Spleen (tissue), 11 donors: ENCODE measurements around the gene TMEM203. TPM values are rescaled to one million over a fixed set of nuclear protein-coding genes. Genes with fewer than 3 reads are reported as not detected.

ENCODE experiments used
- DNase-seq: peaks from one replicate; pipeline ENCODE4 v3.0.0-alpha.2; 2020
- H3K27ac ChIP-seq, 8 donors: fragments of 200-600 bp; sonication (generic) in 7 of 8; 1 replicate in 4 of 8; 2 replicates in 4 of 8; pipeline versions ENCODE4 v1.5.0 to v1.8.0; 2016 to 2021; ENCODE audit warnings: inconsistent platforms in 4 of 8, mild to moderate bottlenecking in 4 of 8, moderate library complexity in 1 of 8
- H3K27me3 ChIP-seq, 7 donors: fragments of 200-600 bp; sonication (generic) in 6 of 7; replicated peaks in 1 of 7; 1 replicate in 4 of 7; 2 replicates in 3 of 7; pipeline versions ENCODE4 v1.5.0 to v1.8.0; 2016 to 2021; ENCODE audit warnings: inconsistent platforms in 3 of 7, mild to moderate bottlenecking in 1 of 7
- H3K36me3 ChIP-seq, 6 donors: fragments of 200-600 bp; sonication (generic) in 5 of 6; 1 replicate in 4 of 6; 2 replicates in 2 of 6; pipeline versions ENCODE4 v1.5.0 to v1.8.0; 2016 to 2021; ENCODE audit warnings: inconsistent platforms in 2 of 6
- H3K4me1 ChIP-seq, 6 donors: fragments of 200-600 bp; sonication (generic) in 5 of 6; 1 replicate in 3 of 6; 2 replicates in 3 of 6; pipeline versions ENCODE4 v1.5.0 to v1.8.0; 2016 to 2021; ENCODE audit warnings: inconsistent platforms in 3 of 6
- H3K4me3 ChIP-seq, 8 donors: fragments of 200-600 bp; sonication (generic) in 7 of 8; 1 replicate in 4 of 8; 2 replicates in 4 of 8; pipeline versions ENCODE4 v1.5.0 to v1.8.0; 2016 to 2021; ENCODE audit warnings: inconsistent platforms in 4 of 8, mild to moderate bottlenecking in 4 of 8, moderate library complexity in 2 of 8
- H3K9me3 ChIP-seq, 8 donors: fragments of 200-600 bp; sonication (generic) in 7 of 8; 1 replicate in 4 of 8; 2 replicates in 4 of 8; pipeline versions ENCODE4 v1.5.0 to v1.8.0; 2016 to 2021; ENCODE audit warnings: inconsistent platforms in 4 of 8
- POLR2A ChIP-seq, 3 donors: fragments of 450-650 bp; IDR thresholded peaks; one replicate each; pipeline ENCODE4 v1.5.1; 2017; ENCODE audit warnings: antibody characterized with exemption in 3 of 3, mild to moderate bottlenecking in 1 of 3
- POLR2AphosphoS5 ChIP-seq, 3 donors: sonication (generic); formaldehyde crosslinking; IDR thresholded peaks; one replicate each; pipeline ENCODE4 v1.5.1; 2017; ENCODE audit warnings: antibody characterized with exemption in 3 of 3
- WGBS, 5 donors: extraction: QIAGEN DNeasy Blood & Tissue Kit in 3 of 5; methylation state at CpG; one replicate each; pipeline versions ENCODE4 v1.1.5 to v1.1.7; 2013 to 2018; 5-methylcytosine and 5-hydroxymethylcytosine counted together
- intact Hi-C: fragments of 100-400 bp; cut with DNase I; formaldehyde crosslinking; loops from one replicate; pipeline ENCODE4 v1.15.0; 2023; ENCODE audit warnings: low total_unique reads
- polyA plus RNA-seq, 3 donors: library from polyadenylated mRNA; stranded (reverse); fragments of 200-250 nt; gene quantifications; one replicate each; pipeline ENCODE4 v1.2.1, GENCODE V29; 2013
- total RNA-seq, 7 donors: library from RNA; depleted of rRNA in 3 of 7; stranded (reverse); fragments of >200 nt in 3 of 7; fragmentation: NEBNext Ultra II Directional in 4 of 7; extraction: Animal tissue kit (Norgen Biotek cat#: 25700) in 4 of 7; gene quantifications; one replicate each; pipeline versions ENCODE4 v1.1.0 to v1.2.1, GENCODE V29; 2016 to 2021
- TF ChIP-seq, protein P1 (sequence below), 11 experiments: fragments of 200-600 bp in 7 of 11; fragments of 450-650 bp in 4 of 11; sonication (generic) in 4 of 11; IDR thresholded peaks in 8 of 11; conservative IDR thresholded peaks in 3 of 11; 1 replicate in 7 of 11; 2 replicates in 4 of 11; pipeline versions ENCODE4 v1.4.0 to v1.8.0; 2016 to 2021; ENCODE audit warnings: antibody characterized with exemption in 11 of 11, inconsistent platforms in 4 of 11, mild to moderate bottlenecking in 1 of 11
- donor health status: healthy with polysubstance abuse.
- donor health status: DM: no; HTN: no; CAD: no; lungs with moderate emphysema.
- donor health status: DM: no; HTN: no; CAD: no.
- donor health status: Bipolar disorder and iron deficiency.
- donor health status: healthy.
- donor health status: DM: no; HTN: no; CAD: no.
- donor health status: DM: yes; HTN: yes; CAD: no.

The TMEM203 gene
- total and polyA plus RNA-seq, 10 donors, result 28.4 to 50.1 (median 36.0) TPM

DNA sequence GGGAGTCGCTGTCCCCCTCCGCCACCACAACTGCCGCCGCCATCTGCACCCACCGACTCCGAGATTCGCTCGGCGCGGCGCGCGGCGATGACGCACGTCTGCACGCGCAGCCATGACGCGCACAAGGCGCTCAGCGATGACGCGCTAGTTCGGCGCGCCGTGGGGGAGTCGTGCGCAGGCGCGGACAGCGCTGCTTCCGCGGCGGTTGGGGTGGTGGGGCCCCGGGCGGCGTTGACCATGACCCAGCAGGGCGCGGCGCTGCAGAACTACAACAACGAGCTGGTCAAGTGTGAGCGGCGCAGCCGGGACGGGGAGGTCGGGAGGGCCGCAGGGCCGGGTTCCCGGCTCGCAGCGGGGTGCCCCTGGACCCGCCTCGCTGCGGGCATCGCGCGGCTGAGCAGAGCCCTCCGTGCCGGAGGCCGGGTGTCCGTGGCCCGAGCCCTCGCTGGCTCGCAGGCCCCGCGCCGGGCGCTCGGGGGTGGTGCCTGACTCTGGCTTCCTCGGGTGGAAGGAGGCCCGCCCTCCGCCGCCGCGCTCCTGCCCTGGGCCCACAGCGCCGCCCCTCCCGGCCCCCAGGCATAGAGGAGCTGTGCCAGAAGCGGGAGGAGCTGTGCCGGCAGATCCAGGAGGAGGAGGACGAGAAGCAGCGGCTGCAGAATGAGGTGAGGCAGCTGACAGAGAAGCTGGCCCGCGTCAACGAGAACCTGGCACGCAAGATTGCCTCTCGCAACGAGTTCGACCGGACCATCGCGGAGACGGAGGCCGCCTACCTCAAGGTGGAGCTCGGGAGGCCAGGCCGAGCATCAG, 16.8 kb downstream of the TMEM203 start, which contains the start of the genes ANAPC2 and SSNA1:
ANAPC2 (minus strand) TSS at position 71 of the 807 bp plus-strand sequence; CDS start at position 43, 28 bp downstream.
SSNA1 (plus strand) TSS at position 187 of the 807 bp plus-strand sequence; CDS start at position 238, 51 bp downstream.
- H3K27me3 ChIP-seq, result no peaks in the 10 kb centered on the region
- TF ChIP-seq, protein P1, sequence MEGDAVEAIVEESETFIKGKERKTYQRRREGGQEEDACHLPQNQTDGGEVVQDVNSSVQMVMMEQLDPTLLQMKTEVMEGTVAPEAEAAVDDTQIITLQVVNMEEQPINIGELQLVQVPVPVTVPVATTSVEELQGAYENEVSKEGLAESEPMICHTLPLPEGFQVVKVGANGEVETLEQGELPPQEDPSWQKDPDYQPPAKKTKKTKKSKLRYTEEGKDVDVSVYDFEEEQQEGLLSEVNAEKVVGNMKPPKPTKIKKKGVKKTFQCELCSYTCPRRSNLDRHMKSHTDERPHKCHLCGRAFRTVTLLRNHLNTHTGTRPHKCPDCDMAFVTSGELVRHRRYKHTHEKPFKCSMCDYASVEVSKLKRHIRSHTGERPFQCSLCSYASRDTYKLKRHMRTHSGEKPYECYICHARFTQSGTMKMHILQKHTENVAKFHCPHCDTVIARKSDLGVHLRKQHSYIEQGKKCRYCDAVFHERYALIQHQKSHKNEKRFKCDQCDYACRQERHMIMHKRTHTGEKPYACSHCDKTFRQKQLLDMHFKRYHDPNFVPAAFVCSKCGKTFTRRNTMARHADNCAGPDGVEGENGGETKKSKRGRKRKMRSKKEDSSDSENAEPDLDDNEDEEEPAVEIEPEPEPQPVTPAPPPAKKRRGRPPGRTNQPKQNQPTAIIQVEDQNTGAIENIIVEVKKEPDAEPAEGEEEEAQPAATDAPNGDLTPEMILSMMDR (IDR thresholded peaks at IDR 0.05 in 8 of 11, conservative IDR thresholded peaks at IDR 0.05 in 3 of 11), result peak in 7 of 11 experiments; percentile 10 to 31 (median 20)
- TF ChIP-seq POLR2A (IDR thresholded peaks at IDR 0.05), result peak; percentile 77 to 94 (median 81)
- peak; percentile 98 to 99 (median 99) for TF ChIP-seq POLR2AphosphoS5 (IDR thresholded peaks at IDR 0.05)
- 0 to 1% (median 0%) methylated on average over 27 to 98 of the region's 98 CpGs for whole genome bisulfite sequencing, 5 donors
- H3K4me3 ChIP-seq, result peak within 1 kb of the TSS; percentile 75 to 100 (median 96)
- H3K36me3 ChIP-seq, result peaks cover 0 to 69% (median 35%) of the 10 kb centered on the region in 6 donors
- H3K27ac ChIP-seq, result peak within 1 kb of the TSS; percentile 94 to 99 (median 98)
- intact Hi-C loops, result no loop called here
- peaks cover 29 to 66% (median 51%) of the 10 kb centered on the region in 6 donors for H3K4me1 ChIP-seq
- no peaks in the 10 kb centered on the region for H3K9me3 ChIP-seq
- peak; percentile 97 for DNase-seq

DNA sequence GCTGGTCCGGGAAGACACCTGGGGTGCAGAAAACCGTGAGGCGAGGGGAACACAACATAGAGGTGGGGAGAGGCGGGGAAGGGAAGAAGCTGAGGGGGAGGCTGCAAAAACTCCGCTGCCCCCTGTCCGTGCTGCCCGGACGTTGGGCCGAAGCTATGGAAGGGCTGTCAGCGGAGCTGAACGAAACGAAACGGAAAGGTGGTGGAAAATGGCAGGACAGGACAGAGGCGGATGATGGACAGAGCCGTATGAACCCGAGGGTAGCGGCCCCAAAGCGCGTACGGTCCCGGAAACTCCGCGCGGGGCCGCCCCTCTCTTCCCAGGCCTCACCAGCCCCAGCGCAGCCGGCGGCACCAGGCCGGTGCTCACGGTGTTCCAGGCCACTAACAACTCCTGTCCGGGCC, 17.4 kb downstream of the TMEM203 start:
- Histone ChIP-seq H3K4me1 (peaks cover 29 to 66% (median 51%) of the 10 kb centered on the region in 6 donors), H3K4me3 (peak overlapping the region; percentile 75 to 100 (median 96)), H3K36me3 (peaks cover 0 to 75% (median 41%) of the 10 kb centered on the region in 6 donors), H3K27ac (peak overlapping the region; percentile 94 to 99 (median 98)), H3K27me3 (no peaks in the 10 kb centered on the region), H3K9me3 (no peaks in the 10 kb centered on the region)
- TF ChIP-seq, protein P1 (IDR thresholded peaks at IDR 0.05 in 8 of 11, conservative IDR thresholded peaks at IDR 0.05 in 3 of 11), result no peak
- TF ChIP-seq POLR2AphosphoS5 (IDR thresholded peaks at IDR 0.05), result no peak
- TF ChIP-seq POLR2A (IDR thresholded peaks at IDR 0.05), result no peak
- WGBS, 5 donors, result 0 to 1% (median 0%) methylated on average over 25 to 31 of the region's 31 CpGs
- intact Hi-C loops, result no loop called here
- peak; percentile 85 for DNase-seq

DNA sequence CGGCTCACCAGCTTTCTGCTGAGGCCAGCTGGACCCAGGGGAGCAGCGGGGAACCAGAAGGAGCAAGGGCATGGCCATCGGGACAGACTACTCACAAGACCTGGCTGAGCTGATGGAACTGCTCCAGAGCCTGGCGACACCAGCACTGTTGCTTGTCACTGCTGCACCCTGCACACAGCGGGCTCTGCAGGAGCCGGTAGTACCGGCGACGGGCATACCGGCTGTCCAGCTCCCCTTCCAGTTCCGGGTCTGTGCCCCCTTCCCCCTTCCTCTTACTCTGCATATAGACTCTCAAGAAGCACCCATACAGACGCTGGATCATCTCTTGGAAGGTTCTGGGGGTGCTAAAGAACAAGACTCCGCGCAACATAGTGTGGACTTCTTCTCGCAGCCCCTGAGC, 18.1 kb downstream of the TMEM203 start:
- DNase-seq, result no peak
- intact Hi-C loops, result no loop called here
- peaks cover 29 to 66% (median 51%) of the 10 kb centered on the region in 6 donors for H3K4me1 ChIP-seq
- H3K27me3 ChIP-seq, result no peaks in the 10 kb centered on the region
- WGBS, 5 donors, result 84 to 89% (median 86%) methylated on average over 14 to 15 of the region's 15 CpGs
- peaks cover 0 to 81% (median 48%) of the 10 kb centered on the region in 6 donors for H3K36me3 ChIP-seq
- TF ChIP-seq, protein P1 (IDR thresholded peaks at IDR 0.05 in 8 of 11, conservative IDR thresholded peaks at IDR 0.05 in 3 of 11), result no peak
- no peak for TF ChIP-seq POLR2AphosphoS5 (IDR thresholded peaks at IDR 0.05)
- no peak for TF ChIP-seq POLR2A (IDR thresholded peaks at IDR 0.05)
- H3K4me3 ChIP-seq, result peak overlapping the region; percentile 75 to 100 (median 96)
- peak overlapping the region in 2 of 8 donors; percentile 98 to 99 for H3K27ac ChIP-seq
- no peaks in the 10 kb centered on the region for H3K9me3 ChIP-seq

DNA sequence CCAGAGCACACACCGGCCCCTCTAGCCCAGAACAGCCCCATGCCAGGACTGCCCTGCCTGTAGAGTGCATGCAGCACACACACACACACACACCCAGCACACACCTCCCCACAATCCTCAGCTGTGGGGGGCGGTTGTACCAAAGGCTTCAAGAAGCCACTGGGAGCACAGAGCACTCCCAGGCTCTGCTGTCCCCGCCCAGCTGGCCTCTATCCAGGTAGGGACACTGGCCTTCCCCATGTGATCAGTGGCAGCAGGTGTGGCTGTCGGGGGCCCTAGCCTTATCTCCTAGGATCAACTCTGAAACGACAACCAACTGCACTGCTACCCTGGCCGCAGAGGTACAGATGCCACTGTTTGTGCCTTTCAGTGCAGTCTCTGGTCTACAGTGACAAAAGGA, 19.1 kb downstream of the TMEM203 start:
- TF ChIP-seq, protein P1 (IDR thresholded peaks at IDR 0.05 in 8 of 11, conservative IDR thresholded peaks at IDR 0.05 in 3 of 11), result no peak
- TF ChIP-seq POLR2A (IDR thresholded peaks at IDR 0.05), result no peak
- no peak for TF ChIP-seq POLR2AphosphoS5 (IDR thresholded peaks at IDR 0.05)
- Histone ChIP-seq H3K27ac (no peak overlapping the region), H3K4me1 (peaks cover 29 to 64% (median 51%) of the 10 kb centered on the region in 6 donors), H3K9me3 (no peaks in the 10 kb centered on the region), H3K36me3 (peaks cover 0 to 81% (median 58%) of the 10 kb centered on the region in 6 donors), H3K27me3 (no peaks in the 10 kb centered on the region), H3K4me3 (peak overlapping the region in 2 of 8 donors; percentile 95 to 96)
- WGBS, 5 donors, result 74 to 91% (median 90%) methylated on average over 5 to 6 of the region's 6 CpGs
- no peak for DNase-seq
- intact Hi-C loops, result no loop called here
